GM21360 (cell line): ENCODE results near the gene RORB.
"Not testable (repeated sequence)": the region's sequence is repeated elsewhere in the genome, so short reads cannot be mapped to it uniquely, and the experiment has no call there.

Experiments used
- ATAC-seq: cut with Tn5 transposase; IDR thresholded peaks from one replicate; pipeline ENCODE4 v1.9.1; 2021; ENCODE audit warnings: mild to moderate bottlenecking, moderate library complexity; ENCODE audit not compliant: unreplicated experiment

The RORB gene

DNA sequence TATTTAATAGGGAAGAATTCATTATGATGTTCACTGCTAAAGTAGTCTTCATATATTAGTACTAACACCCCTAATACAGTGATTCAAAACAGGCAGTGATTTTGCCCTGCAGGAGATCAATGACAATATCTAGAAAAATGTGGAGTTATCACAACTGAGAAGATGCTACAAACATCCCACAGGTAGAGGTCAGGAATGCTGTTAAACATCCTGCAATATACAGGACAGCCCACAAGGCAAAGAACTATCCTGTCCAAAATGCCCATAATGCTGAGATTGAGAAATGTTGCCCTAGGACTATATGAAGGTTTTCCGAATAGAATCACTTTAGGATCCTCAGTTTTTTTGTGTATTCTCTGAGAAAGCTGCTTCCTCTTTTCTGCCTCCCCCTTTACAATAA lies 15.3 kb downstream of the RORB start:
- no peak for ATAC-seq

DNA sequence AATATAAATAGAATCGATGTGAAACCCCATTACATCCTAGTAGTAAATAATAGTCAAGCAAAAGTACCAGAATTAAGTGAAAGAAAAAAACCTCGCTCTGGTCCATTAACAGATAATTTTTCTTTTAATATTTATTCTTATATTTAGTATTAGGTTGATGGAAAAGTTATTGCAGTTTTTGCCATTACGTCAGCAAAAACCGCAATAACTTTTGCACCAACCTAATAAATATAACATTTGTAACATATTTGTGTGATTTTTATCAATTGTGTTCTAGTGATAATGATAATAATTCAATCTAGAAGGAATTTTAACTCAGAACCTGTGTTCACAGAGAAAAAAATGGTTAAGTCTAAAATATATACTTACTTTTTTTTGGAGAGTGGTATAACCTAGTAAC lies 16.1 kb downstream of the RORB start:
- no peak for ATAC-seq

- no peak for ATAC-seq
Measured at GRCh38 chr9:74517188-74517587, 20.1 kb downstream of the RORB start.

GRCh38 chr9:74519419-74519818 lies 22.3 kb downstream of the RORB start:
- ATAC-seq = no peak

- ATAC-seq = no peak
Measured at GRCh38 chr9:74521009-74521408, 23.9 kb downstream of the RORB start.

DNA sequence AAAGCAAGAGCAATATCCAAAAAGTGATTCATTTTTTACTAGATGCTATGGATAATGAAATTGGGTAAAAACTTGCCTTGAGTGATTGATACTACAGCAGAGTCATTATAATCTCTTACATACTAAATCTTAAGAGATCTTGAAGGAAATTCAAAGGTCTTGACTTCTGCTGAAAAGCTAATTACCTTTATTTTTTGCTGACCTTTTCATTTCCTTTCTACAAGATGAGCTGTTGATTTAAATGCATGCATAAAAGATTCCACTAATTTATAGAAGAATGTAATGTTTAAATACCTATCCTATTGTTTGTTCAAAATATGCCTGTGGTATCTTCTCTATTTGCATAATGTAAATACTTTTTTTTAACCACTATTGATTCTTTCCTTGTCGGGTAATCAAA lies 27.2 kb downstream of the RORB start:
- ATAC-seq = no peak

DNA sequence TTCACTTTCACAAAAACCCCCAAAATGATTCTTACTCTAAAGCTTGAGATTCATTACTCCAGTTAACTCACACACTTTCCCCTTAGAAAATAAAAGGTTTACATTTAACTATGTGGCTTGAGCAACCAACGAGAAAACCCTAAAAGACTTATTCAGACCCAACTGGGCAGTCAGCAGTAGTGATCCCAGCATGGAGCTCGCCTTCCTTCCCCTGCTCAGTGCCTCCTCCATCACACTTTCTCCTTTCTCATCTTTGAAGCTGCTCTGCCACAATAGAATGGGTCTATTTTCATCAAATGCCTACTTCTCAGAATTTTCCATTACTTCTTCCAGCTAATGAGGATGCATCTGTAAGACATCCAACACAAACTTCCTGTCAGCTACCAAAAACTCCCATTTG lies 29.1 kb downstream of the RORB start:
- ATAC-seq = no peak

GRCh38 chr9:74527718-74528117 lies 30.6 kb downstream of the RORB start:
- ATAC-seq = no peak

GRCh38 chr9:74528207-74528606 lies 31.1 kb downstream of the RORB start:
- ATAC-seq = no peak

DNA sequence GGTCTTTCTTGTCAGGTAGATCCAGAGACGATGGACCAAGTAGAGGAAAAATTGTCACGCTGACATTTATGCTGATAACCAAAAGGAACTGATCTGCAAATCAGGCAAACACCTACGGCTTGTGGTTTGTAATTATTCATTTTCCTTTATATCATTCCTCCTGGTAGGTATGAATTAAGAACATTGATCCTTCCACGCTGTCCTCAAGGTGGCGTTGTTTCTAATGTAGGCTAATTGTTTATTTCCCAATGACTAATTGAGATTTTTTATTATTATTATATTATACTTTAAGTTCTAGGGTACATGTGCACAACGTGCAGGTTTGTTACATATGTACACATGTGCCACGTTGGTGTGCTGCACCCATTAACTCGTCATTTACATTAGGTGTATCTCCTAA lies 33.3 kb downstream of the RORB start:
- ATAC-seq = not testable (repeated sequence)

GRCh38 chr9:74533253-74533652 lies 36.1 kb downstream of the RORB start:
- no peak for ATAC-seq

GRCh38 chr9:74534841-74535240 lies 37.7 kb downstream of the RORB start:
- ATAC-seq = no peak

- ATAC-seq = no peak
Measured at GRCh38 chr9:74543145-74543544, 46.0 kb downstream of the RORB start.

- no peak for ATAC-seq
Measured at GRCh38 chr9:74551266-74551665, 54.1 kb downstream of the RORB start.

GRCh38 chr9:74554751-74555419 lies 57.8 kb downstream of the RORB start:
- ATAC-seq = no peak

DNA sequence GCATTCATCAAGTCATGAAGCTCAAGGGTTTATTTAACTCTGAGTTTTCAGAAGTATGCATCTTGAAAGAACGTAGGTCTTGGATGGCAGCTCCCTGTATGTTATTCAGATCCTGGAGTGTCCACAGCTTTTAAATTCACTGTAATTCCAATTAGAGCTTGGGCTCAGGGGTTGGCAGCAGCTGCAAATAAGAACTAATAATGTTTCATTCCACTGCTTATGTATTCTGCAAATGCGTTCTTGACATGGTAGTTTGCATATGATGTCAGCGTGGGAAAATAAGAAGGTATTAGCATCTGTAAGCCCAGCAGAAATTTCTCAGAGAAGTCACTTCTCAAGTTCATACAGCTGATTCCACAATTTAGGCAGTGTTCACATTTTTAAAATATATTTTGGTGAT lies 58.4 kb downstream of the RORB start:
- no peak for ATAC-seq

DNA sequence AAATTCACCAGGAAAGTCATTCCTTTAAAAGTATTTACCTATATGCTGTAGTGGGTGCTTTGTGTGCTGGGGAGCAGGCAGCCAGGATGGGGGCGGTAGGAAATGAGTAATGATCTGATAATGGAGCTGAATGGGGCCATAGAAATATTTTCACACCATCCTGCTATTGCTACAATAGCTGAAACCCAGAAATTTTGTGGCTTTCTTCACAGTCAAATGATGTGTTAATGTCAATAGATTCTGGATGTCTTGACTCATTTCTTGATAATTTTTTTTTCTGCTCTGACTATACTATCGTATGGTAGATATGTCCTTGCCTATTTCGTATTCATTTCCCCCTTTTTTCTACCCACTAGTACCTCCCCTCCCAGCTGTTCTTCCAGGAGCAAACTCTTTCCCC lies 59.5 kb downstream of the RORB start:
- peak; percentile 88 for ATAC-seq

DNA sequence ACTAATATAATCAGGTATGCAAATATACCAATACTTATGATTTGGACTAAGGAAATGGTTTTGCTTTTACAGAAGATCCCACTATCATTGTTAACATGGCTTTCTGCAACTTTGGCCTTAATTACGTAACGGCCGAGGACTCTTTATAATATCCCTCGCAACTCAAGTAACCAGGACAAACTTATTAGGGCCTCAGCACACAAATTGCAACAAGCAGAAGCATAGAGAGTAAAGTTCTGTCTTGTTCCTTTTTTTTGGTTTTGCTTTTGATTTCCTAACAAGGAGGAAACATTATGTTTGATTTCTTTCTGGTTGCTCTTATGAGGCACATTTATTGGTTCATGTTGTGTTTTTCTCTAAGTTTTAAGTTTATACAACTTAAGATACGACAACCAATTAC lies 60.4 kb downstream of the RORB start:
- ATAC-seq = no peak

DNA sequence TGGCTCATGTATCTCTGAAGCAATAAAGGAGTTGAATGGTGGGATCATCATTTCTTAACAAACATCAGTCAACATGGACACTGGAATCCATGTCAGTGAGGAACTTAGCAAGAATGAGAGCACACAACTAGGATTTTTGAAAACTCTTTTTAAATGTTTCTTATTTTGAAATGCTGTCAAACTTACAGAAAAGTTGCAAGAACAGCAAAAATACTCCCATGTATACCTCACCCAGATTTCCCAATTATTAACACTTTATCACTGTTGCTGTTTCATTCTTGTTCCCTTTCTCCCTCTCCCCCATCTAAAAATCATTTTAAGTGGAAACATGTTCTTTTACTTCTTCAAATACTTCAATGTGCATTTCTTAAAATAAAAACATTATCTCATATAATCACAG lies 65.5 kb downstream of the RORB start:
- no peak for ATAC-seq

- peak; percentile 86 for ATAC-seq
Measured at GRCh38 chr9:74570879-74571512, 73.9 kb downstream of the RORB start.

DNA sequence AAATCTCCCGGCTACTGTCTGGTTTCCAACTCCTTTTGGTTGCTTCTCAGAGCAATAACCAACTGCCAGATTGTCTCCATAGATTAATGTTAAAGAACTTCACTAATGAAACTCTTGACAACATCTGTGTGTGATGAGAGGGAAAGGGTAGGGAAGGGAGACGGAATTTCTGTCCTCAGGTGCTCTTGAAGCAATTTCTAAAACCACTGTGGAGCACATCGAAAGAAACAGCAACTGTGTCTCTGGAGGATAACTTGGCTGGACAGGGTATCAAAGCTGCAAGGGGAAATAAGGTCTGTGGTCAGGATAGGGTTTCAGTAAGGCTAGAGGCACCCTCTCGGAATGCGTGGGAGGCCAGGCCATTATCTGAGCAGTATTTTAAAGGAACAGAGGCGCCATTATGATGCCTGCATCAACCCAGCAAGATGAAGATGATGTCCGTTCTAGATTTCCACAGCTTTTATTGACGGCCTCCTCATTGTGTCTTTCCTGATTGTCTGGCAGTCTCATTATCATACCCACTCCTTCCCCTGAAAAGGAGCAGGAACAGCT lies 76.6 kb downstream of the RORB start:
- no peak for ATAC-seq

DNA sequence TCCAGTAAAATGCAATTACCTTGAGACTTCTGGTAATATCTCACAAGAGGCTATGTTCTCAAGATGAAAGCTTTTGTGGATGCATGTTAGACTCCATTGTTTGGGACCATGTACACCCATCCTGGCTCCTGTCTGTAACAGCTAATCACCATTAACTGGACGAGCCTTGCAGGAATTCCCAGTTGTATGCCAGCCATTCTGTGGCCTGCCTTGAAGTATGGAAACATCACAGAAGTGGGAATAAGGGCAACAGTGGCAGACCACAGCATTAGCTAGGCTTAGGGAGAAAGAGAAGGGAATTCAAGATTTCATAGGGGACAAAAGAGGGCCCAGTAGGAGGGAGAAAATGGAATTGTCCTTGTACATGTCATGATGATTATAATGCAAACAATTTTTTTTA lies 79.0 kb downstream of the RORB start:
- ATAC-seq = no peak

DNA sequence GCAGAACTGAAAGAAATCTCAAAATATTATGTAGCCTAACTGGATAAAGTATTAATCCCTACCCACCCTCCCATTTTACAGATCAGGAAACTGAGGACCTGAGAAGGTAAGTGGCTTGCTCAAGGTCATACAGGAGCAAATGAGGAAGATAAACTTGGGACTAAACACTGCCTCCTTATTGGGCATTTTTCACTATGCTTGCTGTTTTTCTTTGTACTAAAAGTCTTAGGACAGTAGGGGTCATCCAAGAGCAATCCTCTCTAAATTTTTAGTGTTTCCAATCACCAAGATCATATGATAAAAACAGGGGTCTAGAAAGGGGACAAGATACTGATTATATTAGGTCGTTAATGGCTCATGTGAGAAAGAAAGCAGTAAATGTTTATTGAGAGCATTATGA lies 80.8 kb downstream of the RORB start:
- peak; percentile 54 for ATAC-seq
